ENCODE data around the gene CFAP46.
"Not testable (repeated sequence)": the region's sequence is repeated elsewhere in the genome, so short reads cannot be mapped to it uniquely, and the experiment has no call there.

CFAP46 gene

DNA sequence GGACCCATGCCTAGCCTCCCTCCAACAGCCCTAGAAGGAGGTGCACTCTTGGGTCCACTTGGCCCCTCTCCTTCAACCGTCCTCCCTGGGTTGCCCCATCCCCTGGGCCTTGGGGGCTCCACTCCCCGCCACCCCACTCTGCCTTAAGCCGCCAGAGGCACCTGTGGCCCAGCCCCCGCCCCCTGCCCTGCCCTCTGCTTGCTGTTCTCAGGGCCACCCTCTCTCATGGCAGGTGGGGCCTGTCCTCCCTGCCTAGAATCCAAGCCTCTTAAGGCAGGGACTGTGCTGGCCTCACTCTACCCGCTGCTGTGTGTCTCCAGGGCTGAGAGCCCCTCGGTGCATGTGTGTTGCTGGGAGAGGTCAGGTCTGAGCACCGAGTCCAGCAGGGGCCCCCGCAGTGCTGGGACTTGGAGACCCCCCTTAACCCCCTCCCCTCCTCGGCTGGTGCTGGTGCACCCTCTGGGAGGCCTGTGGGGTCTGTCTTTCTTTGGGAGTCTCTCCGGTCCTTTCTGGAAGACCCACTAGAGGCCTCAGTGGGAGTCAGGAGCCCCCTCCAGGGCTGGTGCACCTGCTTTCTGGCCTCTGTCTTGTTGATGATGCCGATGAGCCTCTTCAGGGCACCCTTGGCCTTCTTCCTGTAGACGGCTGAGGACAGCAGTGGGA lies 43.8 kb downstream of the CFAP46 start:
- DNase-seq = no peak

DNA sequence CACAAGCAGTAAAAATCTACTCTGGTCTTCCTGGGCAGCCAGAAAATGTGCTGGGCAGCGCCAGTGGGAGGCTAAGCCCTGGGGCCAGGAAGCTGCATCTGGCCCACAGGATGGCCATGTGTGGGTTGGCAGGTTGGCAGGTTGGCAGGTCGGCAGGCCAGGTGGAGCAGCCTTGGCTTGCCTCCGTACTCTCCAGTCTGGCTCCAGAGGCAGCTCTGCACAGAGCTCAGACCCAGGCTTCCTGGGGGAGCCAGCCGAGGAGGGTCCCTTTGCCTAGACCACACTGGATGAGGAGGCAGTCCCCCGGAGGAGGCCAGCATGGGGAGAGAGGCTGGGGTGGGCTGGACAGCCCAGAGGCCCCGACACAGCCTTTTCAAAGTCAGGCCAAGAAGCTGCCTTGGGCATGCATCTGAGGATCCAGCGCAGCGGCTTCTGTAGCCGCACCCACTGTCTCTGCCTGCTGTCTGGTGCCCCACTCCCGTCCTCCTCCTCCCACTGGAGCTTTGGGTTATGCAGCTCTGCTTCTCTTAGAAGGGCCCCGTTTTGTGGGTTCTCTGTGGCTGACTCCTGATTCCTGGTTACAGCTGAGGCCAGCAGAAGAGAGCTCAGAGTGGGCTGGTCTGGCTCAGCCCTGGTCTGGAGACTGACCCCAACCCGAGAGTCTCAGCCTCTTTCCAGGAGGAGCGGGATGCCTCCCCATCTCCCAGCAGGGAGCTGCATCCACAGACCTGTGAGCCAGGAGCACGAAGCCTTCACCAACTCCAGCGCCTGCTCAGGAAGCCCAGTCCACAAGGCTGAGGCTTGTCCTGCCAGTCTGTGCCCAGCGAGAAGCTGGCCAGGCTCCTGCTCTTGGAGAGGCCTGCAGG lies 44.6 kb downstream of the CFAP46 start:
- DNase-seq = no peak

DNA sequence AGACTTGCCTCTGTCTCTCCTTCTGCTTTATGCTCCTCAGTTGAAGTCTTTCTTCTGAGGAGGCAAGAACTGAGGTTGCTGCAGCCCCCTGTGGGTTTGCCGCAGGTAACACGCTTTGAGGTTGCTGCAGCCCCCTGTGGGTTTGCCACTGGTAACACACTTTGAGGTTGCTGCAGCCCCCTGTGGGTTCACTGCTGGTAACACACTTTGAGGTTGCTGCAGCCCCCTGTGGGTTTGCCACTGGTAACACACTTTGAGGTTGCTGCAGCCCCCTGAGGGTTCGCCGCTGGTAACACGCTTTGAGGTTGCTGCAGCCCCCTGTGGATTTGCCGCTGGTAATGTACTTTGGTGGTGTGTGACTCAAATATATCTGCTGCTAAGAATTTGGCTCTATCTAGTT lies 48.6 kb downstream of the CFAP46 start:
- not testable (repeated sequence) for DNase-seq

DNA sequence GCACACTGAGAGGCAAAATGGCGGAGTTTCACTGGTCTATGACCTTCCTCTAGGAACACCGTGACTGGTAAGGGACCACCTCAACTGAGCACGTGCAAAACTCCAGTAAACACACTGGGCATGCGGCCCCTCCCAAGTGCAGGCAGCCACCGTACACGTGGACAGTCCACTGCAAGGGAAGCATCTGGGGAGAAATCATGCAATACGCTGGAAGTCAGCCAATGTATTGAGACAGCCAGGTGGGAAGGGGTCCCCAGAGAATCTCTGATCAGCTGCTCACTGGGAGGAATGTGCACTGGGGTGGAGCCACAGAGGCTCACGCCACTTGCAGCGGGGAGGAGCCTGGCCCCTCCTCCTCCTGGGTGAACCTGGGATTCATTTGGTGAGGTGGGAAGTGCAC lies 49.3 kb downstream of the CFAP46 start:
- DNase-seq = no peak

DNA sequence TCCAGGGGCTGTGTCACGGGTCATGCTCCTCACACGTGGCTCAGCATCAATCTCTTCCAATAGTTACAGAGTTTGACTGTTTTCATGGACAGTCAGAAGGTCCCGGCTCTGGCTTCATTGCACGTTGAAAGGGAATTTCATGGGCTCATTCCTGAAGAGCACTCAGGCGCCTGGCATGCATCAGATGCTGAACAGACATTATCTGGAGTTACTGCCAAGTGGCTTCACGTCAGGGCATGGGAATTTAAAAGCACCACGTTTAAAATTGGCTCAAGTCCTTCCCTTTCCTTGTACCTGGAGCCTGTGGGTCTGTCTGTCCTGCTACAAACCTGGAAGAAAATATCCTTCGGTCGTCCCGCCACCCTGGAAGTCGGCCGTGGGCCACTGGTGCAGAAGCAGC lies 50.4 kb downstream of the CFAP46 start:
- DNase-seq = no peak

DNA sequence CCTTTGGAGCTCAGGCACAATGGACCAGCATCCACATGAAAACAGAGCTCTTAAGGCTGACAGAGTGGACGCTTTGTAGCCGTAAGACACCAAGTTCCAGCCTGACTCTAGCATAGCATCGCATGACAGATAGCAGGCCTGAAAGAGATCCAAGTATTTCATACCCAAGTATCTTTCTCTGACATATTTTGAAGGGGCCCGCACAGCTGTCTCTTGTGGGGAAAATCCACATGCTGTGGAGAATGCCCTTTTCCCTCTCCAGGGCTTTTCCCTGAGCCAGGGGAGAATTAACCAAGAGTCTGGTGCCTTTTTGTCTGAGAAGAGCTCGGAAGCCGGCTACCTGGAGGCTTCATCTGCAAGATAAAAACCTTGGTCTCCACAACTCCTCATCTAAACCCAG lies 51.0 kb downstream of the CFAP46 start:
- no peak for DNase-seq

DNA sequence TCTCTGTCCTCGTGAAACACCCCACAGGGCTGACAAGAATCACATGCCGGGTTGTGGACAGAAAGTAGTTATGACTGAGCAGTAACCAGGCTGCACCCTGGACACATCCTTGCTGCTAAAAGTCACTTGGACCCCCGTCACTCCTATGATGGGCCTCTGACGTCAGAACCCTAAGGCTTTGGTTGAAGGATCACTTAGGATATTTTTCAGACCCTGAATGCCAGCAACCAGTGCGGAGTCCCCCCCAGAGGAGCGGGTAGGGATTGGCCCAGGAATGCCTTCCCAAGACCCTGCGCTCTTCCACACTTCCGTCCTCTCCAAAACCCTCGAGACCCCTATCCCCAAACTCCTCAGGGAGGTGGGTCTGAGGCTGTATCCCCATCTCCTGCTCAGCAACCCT lies 52.1 kb downstream of the CFAP46 start:
- no peak for DNase-seq

DNA sequence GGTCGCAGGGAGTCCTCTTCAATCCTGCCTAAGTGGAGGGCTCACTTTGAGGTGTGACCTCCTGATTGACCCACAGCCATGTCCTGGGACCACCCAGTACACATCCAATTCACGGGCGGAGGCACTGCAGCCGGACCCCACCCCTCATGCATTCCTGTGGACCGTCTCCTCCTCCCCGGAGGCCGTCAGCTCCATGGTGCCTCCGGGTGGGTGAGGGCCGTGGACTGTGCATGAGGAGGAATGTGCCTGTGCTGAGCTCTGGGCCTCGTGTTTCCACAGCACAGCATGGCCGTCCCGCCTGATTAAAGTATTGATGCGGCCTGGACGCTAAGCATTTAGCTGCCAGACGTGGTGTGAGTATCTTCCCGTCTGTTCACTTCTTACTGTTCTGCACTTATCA lies 52.8 kb downstream of the CFAP46 start:
- DNase-seq = no peak

DNA sequence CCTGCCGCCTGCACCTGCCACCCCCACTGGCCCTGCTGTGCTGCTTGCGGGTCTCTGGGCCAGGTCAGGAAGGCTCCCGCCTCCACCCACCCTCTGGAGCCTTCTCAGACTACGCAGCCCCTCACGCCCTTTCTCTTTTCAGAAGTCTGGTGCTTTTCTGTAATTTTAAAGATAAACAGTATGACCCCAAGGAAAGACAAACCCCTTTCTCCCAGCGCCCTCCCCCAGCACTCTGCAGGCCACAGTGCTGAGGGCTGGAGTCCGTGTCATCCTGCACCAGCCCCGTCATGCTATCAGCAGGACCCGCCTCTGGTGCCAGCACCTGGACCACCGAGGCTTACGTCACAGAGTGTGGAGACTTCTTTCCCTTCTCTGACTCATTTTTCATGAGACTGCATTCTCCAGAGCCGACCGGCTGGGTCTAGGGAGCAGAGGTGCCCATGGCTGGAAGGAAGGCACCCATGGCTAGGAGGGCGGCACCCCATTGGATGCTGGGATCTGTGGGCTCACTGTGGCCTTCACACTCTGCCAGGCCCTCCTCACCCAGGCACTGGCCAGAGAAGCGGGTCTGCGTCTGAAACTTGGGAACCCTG lies 53.4 kb downstream of the CFAP46 start:
- DNase-seq = no peak

DNA sequence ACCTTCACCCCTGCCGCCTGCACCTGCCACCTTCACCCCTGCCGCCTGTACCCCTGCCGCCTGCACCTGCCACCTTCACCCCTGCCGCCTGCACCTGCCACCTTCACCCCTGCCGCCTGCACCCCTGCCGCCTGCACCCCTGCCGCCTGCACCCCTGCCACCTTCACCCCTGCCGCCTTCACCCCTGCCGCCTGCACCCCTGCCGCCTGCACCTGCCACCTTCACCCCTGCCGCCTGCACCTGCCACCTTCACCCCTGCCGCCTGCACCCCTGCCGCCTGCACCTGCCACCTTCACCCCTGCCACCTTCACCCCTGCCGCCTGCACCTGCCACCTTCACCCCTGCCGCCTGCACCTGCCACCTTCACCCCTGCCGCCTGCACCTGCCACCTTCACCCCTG lies 53.9 kb downstream of the CFAP46 start:
- not testable (repeated sequence) for DNase-seq

DNA sequence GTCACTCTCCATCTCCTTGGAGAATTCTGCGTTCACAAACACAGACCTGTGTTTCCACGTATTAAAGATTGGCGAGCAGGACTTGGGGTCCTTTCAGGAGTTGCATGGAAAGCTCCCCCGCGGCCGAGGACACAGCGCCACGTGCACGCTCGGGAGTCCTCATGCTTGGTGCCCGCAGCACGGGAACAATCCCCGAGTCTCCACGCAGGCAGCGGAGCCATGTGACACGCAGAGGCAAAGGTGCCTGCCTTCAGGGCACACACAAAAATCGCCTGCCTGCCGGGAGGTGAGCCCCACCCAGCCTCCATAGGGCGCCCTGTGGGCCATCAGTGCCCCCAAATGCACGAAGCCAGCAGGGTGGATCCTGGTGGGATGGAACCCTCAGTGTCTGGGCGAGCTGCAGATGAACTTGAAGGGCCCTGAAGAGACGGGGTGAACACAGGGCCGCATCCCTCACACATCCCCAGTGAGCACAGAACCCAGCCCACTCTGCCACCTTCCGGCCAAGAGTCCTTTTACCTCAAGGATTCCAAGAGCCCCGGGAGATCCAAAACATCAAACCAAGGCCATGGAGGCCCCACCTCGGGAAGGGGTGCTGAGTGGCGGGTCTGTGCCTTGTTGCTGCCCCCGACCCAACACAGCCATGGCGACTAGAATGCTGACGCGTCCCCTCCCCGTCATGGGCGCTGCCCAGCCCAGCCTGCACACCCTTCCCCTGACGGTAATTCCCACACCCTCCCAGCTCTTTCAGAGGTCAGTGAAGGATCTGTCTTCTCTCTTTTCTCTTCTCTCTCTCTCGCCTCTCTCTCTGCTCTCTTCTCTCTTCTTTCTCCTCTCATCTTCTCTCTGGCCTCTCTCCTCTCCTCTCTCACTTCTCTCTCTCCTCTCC lies 55.9 kb downstream of the CFAP46 start:
- no peak for DNase-seq

DNA sequence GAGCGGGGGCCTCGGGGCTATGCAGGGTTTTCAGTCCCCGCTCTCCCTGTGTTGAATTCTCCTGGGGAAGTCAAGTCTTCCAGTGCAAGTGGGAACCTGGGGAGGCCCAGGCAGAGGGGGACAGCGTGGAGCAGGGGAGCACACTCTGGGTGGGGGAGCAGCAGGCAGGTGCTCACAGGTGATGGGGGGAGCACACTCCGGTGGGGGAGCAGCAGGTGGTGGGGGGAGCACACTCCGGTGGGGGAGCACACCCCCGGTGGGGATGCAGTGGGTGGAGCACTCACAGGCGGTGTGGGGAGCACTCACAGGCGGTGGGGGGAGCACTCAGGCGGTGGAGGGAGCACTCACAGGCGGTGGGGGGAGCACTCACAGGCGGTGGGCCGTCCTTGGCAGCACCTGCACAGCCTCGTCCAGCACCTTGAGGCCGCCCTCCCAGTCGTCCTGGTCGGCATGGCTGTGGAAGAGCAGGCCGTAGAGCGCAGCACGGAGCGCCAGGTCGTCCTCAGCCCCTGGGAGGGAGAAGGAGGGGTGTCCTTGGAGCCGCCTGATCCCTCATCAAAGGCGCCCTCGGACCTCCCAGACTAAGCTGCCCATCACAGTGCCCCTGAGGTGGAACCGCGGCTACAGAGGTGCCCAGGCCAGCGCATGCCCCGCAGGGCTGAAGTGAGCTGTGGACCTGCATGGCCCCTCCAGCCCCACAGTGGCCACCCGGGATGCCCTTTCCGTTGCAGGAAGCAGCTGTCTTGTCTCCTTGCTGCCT lies 56.7 kb downstream of the CFAP46 start:
- DNase-seq = no peak

DNA sequence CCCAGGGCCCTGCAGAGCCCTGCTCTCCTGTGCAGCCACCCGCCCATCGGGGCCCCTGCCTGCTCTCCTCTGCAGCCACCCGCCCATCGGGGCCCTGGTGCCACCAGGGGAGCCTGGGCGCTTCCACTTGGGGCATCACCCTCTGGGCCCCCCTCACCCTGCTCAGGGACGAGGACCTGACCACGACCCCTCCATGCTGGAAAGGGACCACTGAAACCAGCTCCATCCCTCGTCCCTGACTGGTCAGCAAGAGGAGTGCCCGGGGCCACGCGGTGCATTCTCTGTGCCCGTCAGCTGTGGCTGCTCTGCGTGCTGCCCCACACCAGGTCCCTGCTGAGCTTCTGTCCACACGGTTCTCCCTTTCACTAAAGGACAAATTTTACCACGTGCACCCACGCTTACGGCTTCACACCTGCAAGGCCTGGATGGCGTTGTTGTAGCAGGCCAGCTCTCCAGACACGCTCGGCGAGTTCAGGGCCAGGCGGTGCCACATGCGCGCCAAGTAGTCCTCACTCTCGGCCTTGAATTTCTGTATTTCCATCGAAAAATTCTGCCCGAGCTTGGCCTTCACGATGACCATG lies 57.6 kb downstream of the CFAP46 start:
- DNase-seq = no peak

DNA sequence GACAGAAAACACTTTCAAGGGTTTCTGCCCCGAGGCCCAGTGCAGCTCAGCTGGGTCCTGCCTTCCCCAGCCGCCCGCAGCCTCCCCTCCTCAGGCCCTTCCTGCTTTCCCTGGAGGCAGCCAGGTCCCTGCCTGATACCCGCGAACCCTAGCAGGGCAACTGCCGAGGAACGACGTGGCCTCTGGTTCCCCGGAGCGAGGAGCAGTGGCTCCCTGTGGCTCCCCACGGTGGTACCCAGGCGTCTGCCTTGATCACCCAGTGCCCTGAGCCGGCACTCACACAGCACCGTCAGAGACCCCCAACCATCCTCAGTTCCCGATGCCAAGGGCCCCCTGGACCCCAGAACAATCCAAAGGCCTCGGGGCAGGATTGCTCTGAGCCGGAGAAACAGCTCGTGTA lies 58.3 kb downstream of the CFAP46 start:
- no peak for DNase-seq

DNA sequence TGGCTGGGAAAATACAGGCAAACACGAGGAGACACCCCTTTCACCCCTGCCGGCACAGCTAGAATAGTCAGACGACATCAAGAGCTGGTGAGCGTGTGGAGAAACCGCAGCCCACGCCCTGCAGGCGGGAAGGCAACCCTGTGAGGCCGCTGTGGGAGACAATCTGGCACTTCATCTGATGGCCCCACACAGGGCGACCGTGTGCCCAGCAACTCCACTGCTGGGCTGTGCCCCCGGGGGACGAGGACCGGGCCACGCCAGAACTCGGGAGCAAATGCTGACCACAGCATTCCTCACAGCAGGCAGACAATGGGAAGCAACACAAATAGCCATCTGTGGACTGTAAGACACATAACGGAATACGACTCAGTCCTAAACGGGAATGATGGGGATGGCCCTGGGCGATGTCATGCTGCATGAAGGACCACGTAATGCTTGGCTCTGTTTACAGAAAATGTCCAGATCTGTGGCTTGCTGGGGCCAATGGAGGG lies 58.9 kb downstream of the CFAP46 start:
- DNase-seq = no peak

DNA sequence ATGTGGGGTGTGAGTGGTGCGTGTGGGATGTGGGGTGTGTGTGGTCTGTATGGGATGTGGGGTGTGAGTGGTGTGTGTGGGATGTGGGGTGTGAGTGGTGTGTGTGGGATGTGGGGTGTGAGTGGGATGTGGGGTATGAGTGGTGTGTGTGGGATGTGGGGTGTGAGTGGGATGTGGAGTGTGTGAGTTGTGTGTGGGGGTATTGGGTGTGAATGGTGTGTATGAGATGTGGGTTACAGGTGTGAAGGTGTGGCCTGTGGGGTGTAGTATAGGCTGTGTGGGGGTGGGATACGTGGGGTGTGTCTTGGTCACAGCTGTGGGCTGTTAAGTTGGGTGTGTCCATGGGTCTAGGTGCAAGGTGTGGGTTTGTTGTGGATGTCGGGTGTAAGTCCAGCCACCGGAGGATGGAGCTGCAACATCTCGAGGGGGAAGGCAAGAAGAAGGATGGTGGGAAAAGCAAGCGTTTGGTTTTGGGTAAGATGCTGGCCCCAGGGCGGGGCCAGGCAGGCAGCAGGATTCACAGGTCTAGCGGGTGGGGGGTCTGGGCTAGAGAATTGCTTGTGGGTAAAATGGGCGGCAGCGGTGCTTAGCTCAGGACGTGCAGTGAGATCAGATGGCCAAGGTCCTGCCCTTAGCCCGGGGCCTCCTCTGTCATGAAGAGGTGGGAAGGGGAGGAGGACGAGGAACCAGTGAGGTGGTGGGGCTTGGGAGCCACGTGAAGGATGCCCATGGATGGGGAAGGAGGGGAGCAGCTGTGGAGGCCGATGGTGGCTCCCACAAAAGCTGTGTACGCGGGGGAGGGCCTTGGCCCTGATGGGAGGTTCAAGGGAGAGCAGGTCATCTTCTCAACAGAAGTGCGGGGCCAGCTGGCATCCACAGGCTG lies 60.1 kb downstream of the CFAP46 start:
- DNase-seq = no peak

DNA sequence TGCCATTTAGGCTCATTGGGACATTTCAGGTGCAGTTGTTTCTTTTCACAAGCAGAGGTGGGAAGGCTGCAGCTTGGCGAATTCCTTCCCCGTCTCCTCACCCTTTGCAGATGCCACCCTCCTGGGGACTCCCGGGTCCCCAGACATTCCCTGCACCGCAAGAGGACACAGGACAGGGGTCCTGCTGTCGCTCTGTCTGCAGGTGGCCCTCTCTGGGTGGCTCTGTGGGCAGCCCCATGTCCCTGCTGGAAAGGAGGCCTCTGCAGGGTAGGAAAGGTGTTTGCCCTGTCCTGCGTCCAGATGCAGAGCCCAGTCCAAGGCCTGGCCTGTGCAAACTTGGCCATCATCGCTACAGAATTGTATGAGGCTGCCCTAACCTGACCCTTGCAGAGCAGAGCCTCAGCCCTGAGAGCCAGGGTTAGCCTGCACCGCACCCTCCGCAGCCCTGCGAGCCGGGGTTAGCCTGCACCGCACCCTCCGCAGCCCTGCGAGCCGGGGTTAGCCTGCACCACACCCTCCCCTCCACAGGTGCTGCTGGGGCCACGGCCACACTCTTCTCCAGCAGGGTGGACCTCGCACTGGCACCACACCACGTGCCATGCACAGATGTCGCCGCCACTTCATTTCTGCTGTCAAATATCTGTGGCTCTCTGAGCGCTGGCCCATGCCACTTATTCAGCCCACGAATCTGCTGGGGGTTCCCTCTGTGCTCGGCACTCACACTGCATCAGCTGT lies 61.0 kb downstream of the CFAP46 start:
- no peak for DNase-seq

DNA sequence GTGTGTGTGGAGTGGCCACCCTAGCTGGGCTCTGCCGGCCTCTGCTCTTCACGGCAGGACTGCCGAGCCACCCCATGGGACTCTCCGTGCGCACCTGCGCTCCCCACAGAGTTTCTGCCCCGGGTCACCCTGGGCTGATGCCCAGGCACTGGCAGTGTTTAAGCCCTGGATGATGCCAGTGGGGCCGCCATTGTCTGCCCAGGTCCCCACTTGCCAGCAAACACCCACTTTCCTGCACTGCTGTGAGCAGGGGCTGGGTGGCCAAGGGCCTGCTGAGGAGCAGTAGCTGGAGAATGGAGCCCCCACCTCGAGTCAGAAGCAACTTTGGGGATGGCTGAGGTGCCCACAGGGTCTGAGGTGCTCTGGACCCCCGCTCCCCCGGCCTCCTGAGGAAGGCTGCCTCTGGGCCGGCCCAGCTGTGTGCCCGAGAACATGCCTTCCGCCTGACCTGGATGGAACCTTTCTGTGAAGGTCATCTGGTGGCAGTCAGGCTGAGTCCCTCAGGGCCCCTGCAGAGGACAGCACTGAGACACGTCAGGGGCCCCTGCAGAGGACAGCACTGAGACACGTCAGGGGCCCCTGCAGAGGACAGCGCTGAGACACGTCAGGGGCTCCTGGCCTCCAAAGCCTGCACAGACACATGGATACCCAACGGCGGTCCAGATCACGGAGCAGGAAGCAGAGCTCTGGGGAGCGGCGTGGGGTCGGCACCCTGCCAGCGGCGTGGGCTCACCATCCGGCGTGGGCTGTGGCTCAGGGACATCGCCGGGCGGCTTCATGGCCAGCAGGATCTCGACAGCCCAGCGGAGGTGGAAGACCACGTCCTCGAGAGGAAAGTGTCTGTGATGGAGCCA lies 62.0 kb downstream of the CFAP46 start:
- no peak for DNase-seq
